HepG2 (cell line): ENCODE results near the gene WDR59. TPM values are rescaled to one million over a fixed set of nuclear protein-coding genes. Genes with fewer than 3 reads are reported as not detected.

Experiments
- BHLHE40 ChIP-seq: IDR thresholded peaks from 2 replicates; pipeline ENCODE4 v1.6.1; 2011; ENCODE audit warnings: low read length, improper control_type of control experiment
- CBX2 ChIP-seq, 2 experiments: fragments of 200-600 bp in 1 of 2; sonication (generic); formaldehyde crosslinking in 1 of 2; IDR thresholded peaks; 2 replicates each; pipeline versions ENCODE4 v1.7.0 to v1.8.1; 2018 to 2022; ENCODE audit warnings: low read depth in 2 of 2, low read length in 1 of 2, mild to moderate bottlenecking in 1 of 2, missing genetic modification reagents in 1 of 2
- CENPX ChIP-seq: sonication (generic); formaldehyde crosslinking; IDR thresholded peaks from 2 replicates; pipeline ENCODE4 v1.9.0; 2021; ENCODE audit warnings: mild to moderate bottlenecking, missing genetic modification reagents, moderate library complexity
- EZH2 ChIP-seq: conservative IDR thresholded peaks from 2 replicates; pipeline ENCODE4 v1.6.1; 2012; ENCODE audit warnings: mild to moderate bottlenecking, low read depth, low read length, moderate library complexity
- ISX ChIP-seq: sonication (generic); formaldehyde crosslinking; conservative IDR thresholded peaks from 2 replicates; pipeline ENCODE4 v1.5.0; 2020; ENCODE audit warnings: missing genetic modification reagents
- KAT2B ChIP-seq: fragments of 150-350 bp; IDR thresholded peaks from 2 replicates; pipeline ENCODE4 v1.6.1; 2014; ENCODE audit warnings: low read depth, low read length, borderline replicate concordance
- MAF1 ChIP-seq: sonication (generic); formaldehyde crosslinking; IDR thresholded peaks from 2 replicates; pipeline ENCODE4 v1.5.0; 2020; ENCODE audit warnings: missing genetic modification reagents, borderline replicate concordance
- MAFG ChIP-seq: sonication (generic); formaldehyde crosslinking; IDR thresholded peaks from 2 replicates; pipeline ENCODE4 v1.5.1; 2020; ENCODE audit warnings: mild to moderate bottlenecking, missing genetic modification reagents
- MIER3 ChIP-seq: IDR thresholded peaks from 2 replicates; pipeline ENCODE4 v1.6.1; 2016; ENCODE audit warnings: missing compliant biosample characterization, borderline replicate concordance
- NCOA1 ChIP-seq: sonication (generic); formaldehyde crosslinking; IDR thresholded peaks from 2 replicates; pipeline ENCODE4 v1.9.0; 2021; ENCODE audit warnings: missing genetic modification reagents
- NKX3-1 ChIP-seq: sonication (generic); formaldehyde crosslinking; IDR thresholded peaks from 2 replicates; pipeline ENCODE4 v1.5.0; 2020; ENCODE audit warnings: missing genetic modification reagents
- PHB2 ChIP-seq: fragments of 450-650 bp; IDR thresholded peaks from 2 replicates; pipeline ENCODE4 v1.6.1; 2018; ENCODE audit not compliant: partially characterized antibody
- PLRG1 ChIP-seq: fragments of 450-650 bp; conservative IDR thresholded peaks from 2 replicates; pipeline ENCODE4 v1.6.1; 2016
- POGZ ChIP-seq: sonication (generic); formaldehyde crosslinking; IDR thresholded peaks from 2 replicates; pipeline ENCODE4 v1.4.0; 2020; ENCODE audit warnings: mild to moderate bottlenecking, missing genetic modification reagents
- SOX13 ChIP-seq, 3 experiments: fragments of 450-650 bp in 1 of 3; sonication (generic) in 1 of 3; formaldehyde crosslinking in 1 of 3; IDR thresholded peaks in 2 of 3; conservative IDR thresholded peaks in 1 of 3; 2 replicates each; pipeline versions ENCODE4 v1.5.0 to v1.6.1; 2016 to 2020; ENCODE audit warnings: antibody characterized with exemption in 1 of 3, mild to moderate bottlenecking in 1 of 3, missing compliant biosample characterization in 1 of 3, missing genetic modification reagents in 1 of 3, moderate library complexity in 1 of 3
- TARDBP ChIP-seq: sonication (generic); formaldehyde crosslinking; IDR thresholded peaks from 2 replicates; pipeline ENCODE4 v1.8.0; 2022; ENCODE audit warnings: mild to moderate bottlenecking, missing genetic modification reagents
- THAP8 ChIP-seq: sonication (generic); formaldehyde crosslinking; IDR thresholded peaks from 2 replicates; pipeline ENCODE4 v1.5.1; 2020; ENCODE audit warnings: missing genetic modification reagents, mild to moderate bottlenecking, borderline replicate concordance
- U2AF2 ChIP-seq: fragments of 200-400 bp; formaldehyde crosslinking; IDR thresholded peaks from 2 replicates; pipeline ENCODE4 v1.6.1; 2017; ENCODE audit warnings: low read depth, mild to moderate bottlenecking, low read length
- ZBTB34 ChIP-seq: sonication (generic); formaldehyde crosslinking; IDR thresholded peaks from 2 replicates; pipeline ENCODE4 v1.8.0; 2022; ENCODE audit warnings: mild to moderate bottlenecking, missing genetic modification reagents
- ZIK1 ChIP-seq: sonication (generic); formaldehyde crosslinking; IDR thresholded peaks from 2 replicates; pipeline ENCODE4 v1.5.0; 2020; ENCODE audit warnings: mild to moderate bottlenecking, low read depth, missing genetic modification reagents, borderline replicate concordance
- ZNF33B ChIP-seq: sonication (generic); formaldehyde crosslinking; IDR thresholded peaks from 2 replicates; pipeline ENCODE4 v1.5.1; 2020; ENCODE audit warnings: mild to moderate bottlenecking, missing genetic modification reagents
- ZNF432 ChIP-seq: sonication (generic); formaldehyde crosslinking; IDR thresholded peaks from 2 replicates; pipeline ENCODE4 v1.5.0; 2020; ENCODE audit warnings: missing genetic modification reagents, mild to moderate bottlenecking, borderline replicate concordance
- ZNF547 ChIP-seq: sonication (generic); formaldehyde crosslinking; IDR thresholded peaks from 2 replicates; pipeline ENCODE4 v1.5.1; 2020; ENCODE audit warnings: mild to moderate bottlenecking, missing genetic modification reagents
- ZNF549 ChIP-seq: sonication (generic); formaldehyde crosslinking; IDR thresholded peaks from 2 replicates; pipeline ENCODE4 v1.5.0; 2020; ENCODE audit warnings: missing genetic modification reagents
- ZNF569 ChIP-seq: sonication (generic); formaldehyde crosslinking; IDR thresholded peaks from 2 replicates; pipeline ENCODE4 v1.5.0; 2020; ENCODE audit warnings: mild to moderate bottlenecking, missing genetic modification reagents, moderate library complexity, borderline replicate concordance
- ZNF589 ChIP-seq: sonication (generic); formaldehyde crosslinking; conservative IDR thresholded peaks from 2 replicates; pipeline ENCODE4 v1.8.0; 2022; ENCODE audit warnings: mild to moderate bottlenecking, moderate library complexity, missing genetic modification reagents
- polyA plus RNA-seq, 8 experiments: library from polyadenylated mRNA; depleted of rRNA in 3 of 8; stranded (reverse) in 7 of 8; unstranded in 1 of 8; fragments of >200 nt; fragmentation: Illumina TruSeq in 4 of 8; extraction: Trizol in 4 of 8; gene quantifications; 2 replicates each; pipeline versions ENCODE4 v1.2.1 to v1.2.3, GENCODE V29; 2011 to 2016; ENCODE audit warnings: low read depth in 4 of 8, missing spikeins in 1 of 8, mixed read lengths in 1 of 8; ENCODE audit not compliant: insufficient read depth in 1 of 8
- total RNA-seq, 5 experiments: library from RNA; depleted of rRNA; stranded (reverse); fragments of >200 nt; fragmentation: Illumina TruSeq; extraction: Trizol; gene quantifications; 2 replicates each; pipeline ENCODE4 v1.2.3, GENCODE V29; 2016; ENCODE audit warnings: low read depth in 1 of 5

The WDR59 gene
- total and polyA plus RNA-seq, 2 of the 13 experiments (the other 11 are each of a cell fraction or from before 2014, with no cell fraction given) = 65.2 to 306 TPM

GRCh38 chr16:74991593-74992403, 6.9 kb upstream of the WDR59 start (continued):
- no peak for TF ChIP-seq ZNF33B (CRISPR knock-in tag)
- no peak for TF ChIP-seq PLRG1
- peak; percentile 35; the same call in 1 of the 2 replicates for TF ChIP-seq POGZ
- TF ChIP-seq MAF1 (CRISPR knock-in tag) = 0 out of 2 replicates have a peak, but pooled peaks have one; percentile 56
- no peak for TF ChIP-seq CENPX (CRISPR knock-in tag)
- no peak for TF ChIP-seq ZIK1
- TF ChIP-seq MIER3 (CRISPR knock-in tag) = peak; percentile 96
- peak; percentile 91 for TF ChIP-seq ISX
- peak; percentile 12; the same call in 1 of the 2 replicates for TF ChIP-seq ZNF547 (CRISPR knock-in tag)
- TF ChIP-seq ZBTB34 (CRISPR knock-in tag) = no peak
- TF ChIP-seq ZNF569 (CRISPR knock-in tag) = no peak
- no peak for TF ChIP-seq U2AF2
- TF ChIP-seq NCOA1 (CRISPR knock-in tag) = 0 out of 2 replicates have a peak, but pooled peaks have one; percentile 70
- no peak for TF ChIP-seq THAP8
- TF ChIP-seq MAFG (CRISPR knock-in tag) = no peak
- TF ChIP-seq PHB2 = no peak
- no peak for TF ChIP-seq EZH2
- no peak for TF ChIP-seq CBX2 (IDR thresholded peaks at IDR 0.05; ENCODE audit: low read depth, low read length)
- no peak for TF ChIP-seq CBX2 (CRISPR knock-in tag; IDR thresholded peaks at IDR 0.05; ENCODE audit: low read depth)
- TF ChIP-seq SOX13 (IDR thresholded peaks at IDR 0.05) = peak; percentile 59
- peak in 1 of 2 experiments; percentile 92; a peak in 2 of 4 replicates for TF ChIP-seq SOX13 (CRISPR knock-in tag; conservative IDR thresholded peaks at IDR 0.05 in 1 of 2, IDR thresholded peaks at IDR 0.05 in 1 of 2)
- TF ChIP-seq KAT2B = no peak
- TF ChIP-seq ZNF549 (CRISPR knock-in tag) = no peak
- peak; percentile 41 for TF ChIP-seq NKX3-1
- no peak for TF ChIP-seq BHLHE40
- no peak; the same call in 1 of the 2 replicates for TF ChIP-seq TARDBP
- no peak for TF ChIP-seq ZNF432 (CRISPR knock-in tag)
- no peak for TF ChIP-seq ZNF589 (CRISPR knock-in tag)
